H1 (cell line): ENCODE results near the gene ULK3. TPM values are rescaled to one million over a fixed set of nuclear protein-coding genes. Genes with fewer than 3 reads are reported as not detected.

Experiments used
- GTF2F1 ChIP-seq: IDR thresholded peaks from 2 replicates; pipeline ENCODE4 v1.6.1; 2012; ENCODE audit warnings: low read depth, low read length, improper control_type of control experiment, borderline replicate concordance
- SRF ChIP-seq: IDR thresholded peaks from 2 replicates; pipeline ENCODE4 v1.6.1; 2011; ENCODE audit warnings: mild to moderate bottlenecking, low read depth, low read length, moderate library complexity
- polyA plus RNA-seq, 7 experiments: library from polyadenylated mRNA; depleted of rRNA in 3 of 7; stranded (reverse) in 5 of 7; unstranded in 2 of 7; fragments of >200 nt in 5 of 7; fragments of 200-250 nt in 2 of 7; gene quantifications; 1 replicate in 5 of 7; 2 replicates in 1 of 7; 4 replicates in 1 of 7; pipeline versions ENCODE4 v1.2.1 to v1.2.3, GENCODE V29; 2011 to 2013; ENCODE audit warnings: missing spikeins in 2 of 7, mixed read lengths in 2 of 7
- total RNA-seq: library from RNA; stranded (reverse); fragmentation: NEBNext Ultra II Directional; extraction: Animal tissue kit (Norgen Biotek cat#: 25700); gene quantifications from 2 replicates; pipeline ENCODE4 v1.2.1, GENCODE V29; 2021

Gene ULK3
- total and polyA plus RNA-seq, 2 of the 8 experiments (the other 6 are each of a cell fraction or from before 2014, with no cell fraction given), result 27.1 to 34.4 TPM

DNA sequence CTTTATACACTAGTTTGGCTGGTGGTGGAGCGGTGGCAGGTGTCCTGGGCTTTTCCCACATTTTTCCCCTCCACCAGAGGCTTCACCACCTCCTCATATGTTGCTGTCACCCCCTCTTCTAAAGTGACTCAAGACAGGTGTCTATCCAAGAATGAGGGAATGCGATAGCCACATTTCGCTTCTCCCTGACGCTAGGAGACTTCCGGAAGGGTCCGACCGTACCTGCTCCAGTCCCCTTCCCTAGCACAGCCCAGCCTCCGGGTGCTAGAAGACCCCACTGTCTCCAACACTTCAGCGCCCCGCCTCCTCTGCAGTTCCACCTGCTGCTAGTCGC, 29.7 kb upstream of the ULK3 start (continued):
- no peak for TF ChIP-seq GTF2F1
- no peak for TF ChIP-seq SRF
- TF ChIP-seq, all 59 proteins: peak for 2
